ENCODE measurements around the gene FRMD4B. TPM values are rescaled to one million over a fixed set of nuclear protein-coding genes. Genes with fewer than 3 reads are reported as not detected.
"Not testable (repeated sequence)": the region's sequence is repeated elsewhere in the genome, so short reads cannot be mapped to it uniquely, and the experiment has no call there.

FRMD4B gene
- total and polyA plus RNA-seq, 10 of the 15 experiments (the other 5 are each of a cell fraction or from before 2014, with no cell fraction given): 3.9 to 11.4 (median 8.0) TPM

- FAIRE-seq: no peak
- H3K27me3 ChIP-seq (replicated peaks in 1 of 2; ENCODE audit: control insufficient read depth in 2 of 2, insufficient read depth in 2 of 2, low read length in 1 of 2): no peaks in the 10 kb centered on the region
- no peak for TF ChIP-seq TARDBP (IDR thresholded peaks at IDR 0.05; ENCODE audit: borderline replicate concordance)
- peak; percentile 10; the same call in 1 of the 2 replicates for TF ChIP-seq RUNX3 (IDR thresholded peaks at IDR 0.05; ENCODE audit: low read length)
- intact Hi-C loops (cut with micrococcal nuclease; ENCODE audit: unreplicated experiment) (no loop called here), in situ Hi-C loops (cut with MboI) (no loop called here)
- H2AFZ ChIP-seq (ENCODE audit: control insufficient read depth, low read depth, low read length): no peak overlapping the region
- no peak overlapping the region for H3K27ac ChIP-seq (ENCODE audit: control insufficient read depth, insufficient read depth)
- H3K79me2 ChIP-seq (ENCODE audit: control insufficient read depth, insufficient read depth, low read length): no peaks in the 10 kb centered on the region
- RAD21 ChIA-PET (ENCODE audit: unreplicated experiment): interaction anchor here (0.6 to 3.9 kb wide), 11 partner anchors 10 to 82 kb away, joined by 3 to 77 read pairs (median 8); no protein-coding TSS in a partner anchor
- no TSS peak for BruUV-seq (replicated peaks)
- SMC1A ChIA-PET (ENCODE audit: uncharacterized antibody, unreplicated experiment): interaction anchor here (0.9 to 12.9 kb wide), 22 partner anchors 10 to 130 kb away, joined by 3 to 120 read pairs (median 6); no protein-coding TSS in a partner anchor
- no peak overlapping the region for H3K4me2 ChIP-seq (ENCODE audit: control insufficient read depth, insufficient read depth)
- H3K9ac ChIP-seq (ENCODE audit: control insufficient read depth, insufficient read depth, low read length): no peak overlapping the region
- 69% methylated on average over 2 of the region's 3 CpGs for WGBS (ENCODE audit: insufficient coverage, insufficient replicate concordance, low lambda C conversion rate, missing lambda C conversion rate)
- POLR2A ChIA-PET: interaction anchor here (1.0 to 1.4 kb wide), 2 partner anchors 23 to 71 kb away, joined by 4 to 13 read pairs; no protein-coding TSS in a partner anchor
- CTCF ChIA-PET: interaction anchor here (1.0 to 9.6 kb wide), 21 partner anchors 8 to 433 kb away, joined by 3 to 161 read pairs (median 8); no protein-coding TSS in a partner anchor
- ATAC-seq: no peak
- no peaks in the 10 kb centered on the region for H3K36me3 ChIP-seq (ENCODE audit: control insufficient read depth in 2 of 2, insufficient read depth in 2 of 2, low read length in 1 of 2)
- H4K20me1 ChIP-seq (ENCODE audit: control insufficient read depth, insufficient read depth): no peaks in the 10 kb centered on the region
- no peak for DNase-seq (ENCODE audit: low read depth, low spot score)
- H3K9me3 ChIP-seq (replicated peaks; ENCODE audit: control insufficient read depth, insufficient read depth, low read length): no peaks in the 10 kb centered on the region
- H3K4me1 ChIP-seq (ENCODE audit: control insufficient read depth, insufficient read depth, low read length): peaks cover 5% of the 10 kb centered on the region
- H3K4me3 ChIP-seq: no peak overlapping the region
Observed at GRCh38 chr3:69235882-69236281, 150.0 kb downstream of the FRMD4B start.

- SMC1A ChIA-PET (ENCODE audit: uncharacterized antibody, unreplicated experiment): interaction anchor here (0.9 to 12.9 kb wide), 6 partner anchors 17 to 77 kb away, joined by 3 to 120 read pairs (median 11); no protein-coding TSS in a partner anchor
- ATAC-seq; H3K27ac ChIP-seq (ENCODE audit: control insufficient read depth, insufficient read depth); H3K9ac ChIP-seq (ENCODE audit: control insufficient read depth, insufficient read depth, low read length); H3K4me2 ChIP-seq (ENCODE audit: control insufficient read depth, insufficient read depth); H3K36me3 ChIP-seq (ENCODE audit: control insufficient read depth in 2 of 2, insufficient read depth in 2 of 2, low read length in 1 of 2); H3K4me1 ChIP-seq (ENCODE audit: control insufficient read depth, insufficient read depth, low read length); intact Hi-C loops (cut with micrococcal nuclease; ENCODE audit: unreplicated experiment); H3K79me2 ChIP-seq (ENCODE audit: control insufficient read depth, insufficient read depth, low read length); H4K20me1 ChIP-seq (ENCODE audit: control insufficient read depth, insufficient read depth); H3K27me3 ChIP-seq (replicated peaks in 1 of 2; ENCODE audit: control insufficient read depth in 2 of 2, insufficient read depth in 2 of 2, low read length in 1 of 2); H3K4me3 ChIP-seq; FAIRE-seq; in situ Hi-C loops (cut with MboI); DNase-seq (ENCODE audit: low read depth, low spot score); H3K9me3 ChIP-seq (replicated peaks; ENCODE audit: control insufficient read depth, insufficient read depth, low read length); BruUV-seq (replicated peaks); H2AFZ ChIP-seq (ENCODE audit: control insufficient read depth, low read depth, low read length): not testable (repeated sequence)
- RAD21 ChIA-PET (ENCODE audit: unreplicated experiment): interaction anchor here (1.0 to 3.1 kb wide), 3 partner anchors 36 to 73 kb away, joined by 3 to 8 read pairs (median 7); no protein-coding TSS in a partner anchor
- POLR2A ChIA-PET: interaction anchor here (1.4 kb wide), 1 partner anchor 22 kb away, joined by 13 read pairs; no protein-coding TSS in a partner anchor
- WGBS (ENCODE audit: insufficient coverage, insufficient replicate concordance, low lambda C conversion rate, missing lambda C conversion rate): 86% methylated on average over 4 of the region's 4 CpGs
- CTCF ChIA-PET: interaction anchor here (2.1 to 9.6 kb wide), 5 partner anchors 8 to 109 kb away, joined by 7 to 161 read pairs (median 23); no protein-coding TSS in a partner anchor
Observed at GRCh38 chr3:69235227-69235626, 150.7 kb downstream of the FRMD4B start.
